Measurements from ENCODE around the gene TMC6.

The TMC6 gene

GRCh38 chr17:78106211-78106610 lies 22.3 kb downstream of the TMC6 start:
- DNase-seq: no peak
- no peak overlapping the region for H3K4me3 ChIP-seq (ENCODE audit: low read depth in 1 of 2, low read length in 2 of 2)
- H3K27ac ChIP-seq (ENCODE audit: low read length): no peak overlapping the region
- no peaks in the 10 kb centered on the region for H3K9me3 ChIP-seq (ENCODE audit: insufficient read depth, low read length, severe bottlenecking)
- no peak for TF ChIP-seq CTCF (IDR thresholded peaks at IDR 0.05; ENCODE audit: borderline replicate concordance, extremely low read depth, low read length, poor library complexity, severe bottlenecking)
- TF ChIP-seq EZH2 (IDR thresholded peaks at IDR 0.05; ENCODE audit: borderline replicate concordance, low read depth, low read length, severe bottlenecking): no peak
- H3K79me2 ChIP-seq (ENCODE audit: insufficient read depth, low read length): no peaks in the 10 kb centered on the region
- ATAC-seq (ENCODE audit: insufficient read depth, low read depth): no peak
- no peak overlapping the region for H3K9ac ChIP-seq (ENCODE audit: low read depth, low read length)
- H3K4me2 ChIP-seq (ENCODE audit: insufficient read depth, low read length): no peak overlapping the region
- H4K20me1 ChIP-seq (ENCODE audit: insufficient read depth, low read length): no peaks in the 10 kb centered on the region
- no peaks in the 10 kb centered on the region for H3K4me1 ChIP-seq (ENCODE audit: insufficient read depth, low read length)
- no peaks in the 10 kb centered on the region for H3K27me3 ChIP-seq (ENCODE audit: insufficient read depth, low read length, poor library complexity)
- no peak overlapping the region for H2AFZ ChIP-seq (ENCODE audit: low read depth, low read length)
- H3K36me3 ChIP-seq (ENCODE audit: insufficient read depth, low read length): peaks cover 37% of the 10 kb centered on the region

- ATAC-seq (ENCODE audit: insufficient read depth, low read depth): no peak
- H3K4me2 ChIP-seq (ENCODE audit: insufficient read depth, low read length): no peak overlapping the region
- H3K27me3 ChIP-seq (ENCODE audit: insufficient read depth, low read length, poor library complexity): no peaks in the 10 kb centered on the region
- H3K9ac ChIP-seq (ENCODE audit: low read depth, low read length): no peak overlapping the region
- TF ChIP-seq CTCF (IDR thresholded peaks at IDR 0.05; ENCODE audit: borderline replicate concordance, extremely low read depth, low read length, poor library complexity, severe bottlenecking): no peak
- no peak for TF ChIP-seq EZH2 (IDR thresholded peaks at IDR 0.05; ENCODE audit: borderline replicate concordance, low read depth, low read length, severe bottlenecking)
- no peak for DNase-seq
- H3K4me3 ChIP-seq (ENCODE audit: low read depth in 1 of 2, low read length in 2 of 2): no peak overlapping the region
- H3K79me2 ChIP-seq (ENCODE audit: insufficient read depth, low read length): no peaks in the 10 kb centered on the region
- H3K9me3 ChIP-seq (ENCODE audit: insufficient read depth, low read length, severe bottlenecking): no peaks in the 10 kb centered on the region
- H3K4me1 ChIP-seq (ENCODE audit: insufficient read depth, low read length): no peaks in the 10 kb centered on the region
- no peak overlapping the region for H3K27ac ChIP-seq (ENCODE audit: low read length)
- H2AFZ ChIP-seq (ENCODE audit: low read depth, low read length): no peak overlapping the region
- peaks cover 41% of the 10 kb centered on the region for H3K36me3 ChIP-seq (ENCODE audit: insufficient read depth, low read length)
- H4K20me1 ChIP-seq (ENCODE audit: insufficient read depth, low read length): no peaks in the 10 kb centered on the region
These were observed 23.0 kb downstream of the TMC6 start for GRCh38 chr17:78105551-78105950.

- peaks cover 45% of the 10 kb centered on the region for H3K36me3 ChIP-seq (ENCODE audit: insufficient read depth, low read length)
- no peak for DNase-seq
- no peak overlapping the region for H2AFZ ChIP-seq (ENCODE audit: low read depth, low read length)
- no peaks in the 10 kb centered on the region for H3K27me3 ChIP-seq (ENCODE audit: insufficient read depth, low read length, poor library complexity)
- no peaks in the 10 kb centered on the region for H4K20me1 ChIP-seq (ENCODE audit: insufficient read depth, low read length)
- no peaks in the 10 kb centered on the region for H3K9me3 ChIP-seq (ENCODE audit: insufficient read depth, low read length, severe bottlenecking)
- no peak for TF ChIP-seq CTCF (IDR thresholded peaks at IDR 0.05; ENCODE audit: borderline replicate concordance, extremely low read depth, low read length, poor library complexity, severe bottlenecking)
- TF ChIP-seq EZH2 (IDR thresholded peaks at IDR 0.05; ENCODE audit: borderline replicate concordance, low read depth, low read length, severe bottlenecking): no peak
- no peaks in the 10 kb centered on the region for H3K4me1 ChIP-seq (ENCODE audit: insufficient read depth, low read length)
- no peak for ATAC-seq (ENCODE audit: insufficient read depth, low read depth)
- no peak overlapping the region for H3K4me2 ChIP-seq (ENCODE audit: insufficient read depth, low read length)
- H3K27ac ChIP-seq (ENCODE audit: low read length): no peak overlapping the region
- H3K9ac ChIP-seq (ENCODE audit: low read depth, low read length): no peak overlapping the region
- no peak overlapping the region for H3K4me3 ChIP-seq (ENCODE audit: low read depth in 1 of 2, low read length in 2 of 2)
- H3K79me2 ChIP-seq (ENCODE audit: insufficient read depth, low read length): no peaks in the 10 kb centered on the region
These were observed 23.5 kb downstream of the TMC6 start for GRCh38 chr17:78105101-78105500.

- peaks cover 51% of the 10 kb centered on the region for H3K36me3 ChIP-seq (ENCODE audit: insufficient read depth, low read length)
- ATAC-seq (ENCODE audit: insufficient read depth, low read depth): no peak
These were observed 24.0 kb downstream of the TMC6 start for GRCh38 chr17:78104540-78104941.

More at GRCh38 chr17:78104540-78104941, 24.0 kb downstream of the TMC6 start:
- no peaks in the 10 kb centered on the region for H3K9me3 ChIP-seq (ENCODE audit: insufficient read depth, low read length, severe bottlenecking)
- H3K27ac ChIP-seq (ENCODE audit: low read length): no peak overlapping the region
- no peaks in the 10 kb centered on the region for H4K20me1 ChIP-seq (ENCODE audit: insufficient read depth, low read length)
- TF ChIP-seq CTCF (IDR thresholded peaks at IDR 0.05; ENCODE audit: borderline replicate concordance, extremely low read depth, low read length, poor library complexity, severe bottlenecking): no peak
- H3K4me3 ChIP-seq (ENCODE audit: low read depth in 1 of 2, low read length in 2 of 2): no peak overlapping the region
- no peak overlapping the region for H3K9ac ChIP-seq (ENCODE audit: low read depth, low read length)
- no peak for DNase-seq
- H3K27me3 ChIP-seq (ENCODE audit: insufficient read depth, low read length, poor library complexity): no peaks in the 10 kb centered on the region
- H2AFZ ChIP-seq (ENCODE audit: low read depth, low read length): no peak overlapping the region
- no peaks in the 10 kb centered on the region for H3K4me1 ChIP-seq (ENCODE audit: insufficient read depth, low read length)
- H3K79me2 ChIP-seq (ENCODE audit: insufficient read depth, low read length): no peaks in the 10 kb centered on the region
- no peak overlapping the region for H3K4me2 ChIP-seq (ENCODE audit: insufficient read depth, low read length)

Measured in DND-41 (cell line).